Loucy (cell line): ENCODE results near the gene ZFPM1.
"Not testable (repeated sequence)": the region's sequence is repeated elsewhere in the genome, so short reads cannot be mapped to it uniquely, and the experiment has no call there.

Experiments
- CTCF ChIP-seq: fragments of 200-600 bp; sonication (generic); conservative IDR thresholded peaks from 2 replicates; pipeline ENCODE4 v1.5.1; 2014; ENCODE audit warnings: mild to moderate bottlenecking, antibody characterized with exemption, low read length
- EZH2phosphoT487 ChIP-seq: fragments of 200-600 bp; IDR thresholded peaks from 2 replicates; pipeline ENCODE4 v1.6.1; 2018; ENCODE audit warnings: antibody characterized with exemption, mild to moderate bottlenecking, moderate library complexity, borderline replicate concordance

- not testable (repeated sequence) for TF ChIP-seq CTCF, EZH2phosphoT487
These were observed 65.5 kb downstream of the ZFPM1 start for GRCh38 chr16:88518411-88519111.
